GM23338 (cell line): ENCODE data around the gene CTNNA1. TPM values are rescaled to one million over a fixed set of nuclear protein-coding genes. Genes with fewer than 3 reads are reported as not detected.
A peak's percentile ranks its signal among the peaks of the same experiment; 100 is the strongest.

Experiments used
- ATAC-seq: fragments of 200-7000 bp; cut with Tn5 transposase; 3 replicates; pipeline ENCODE4 v1.9.1; 2020
- DNase-seq: peaks from one replicate; pipeline ENCODE4 v3.0.0-alpha.2; 2015; ENCODE audit warnings: low spot score
- H2AFZ ChIP-seq: fragments of 200-600 bp; sonication (generic); 2 replicates; pipeline ENCODE4 v1.8.0; 2016; ENCODE audit warnings: antibody characterized with exemption, mild to moderate bottlenecking, moderate library complexity
- H3F3A ChIP-seq: fragments of 200-600 bp; sonication (generic); replicated peaks from 2 replicates; pipeline ENCODE4 v1.8.0; 2017; ENCODE audit warnings: antibody characterized with exemption, mixed run types, low read depth
- H3K27ac ChIP-seq: fragments of 200-600 bp; sonication (generic); 2 replicates; pipeline ENCODE4 v1.6.1; 2016; ENCODE audit warnings: low read depth
- H3K27me3 ChIP-seq: fragments of 200-600 bp; sonication (generic); 2 replicates; pipeline ENCODE4 v1.8.0; 2016; ENCODE audit warnings: mild to moderate bottlenecking, mixed run types, moderate library complexity; ENCODE audit not compliant: insufficient read depth
- H3K36me3 ChIP-seq: fragments of 200-600 bp; sonication (generic); 2 replicates; pipeline ENCODE4 v1.8.0; 2016; ENCODE audit warnings: mild to moderate bottlenecking; ENCODE audit not compliant: insufficient read depth
- H3K4me1 ChIP-seq: fragments of 200-600 bp; sonication (generic); 2 replicates; pipeline ENCODE4 v1.8.0; 2016; ENCODE audit warnings: mild to moderate bottlenecking, moderate library complexity; ENCODE audit not compliant: insufficient read depth
- H3K4me2 ChIP-seq: fragments of 200-600 bp; sonication (generic); 2 replicates; pipeline ENCODE4 v1.7.1; 2017; ENCODE audit warnings: mixed run types
- H3K4me3 ChIP-seq: fragments of 200-600 bp; sonication (generic); 2 replicates; pipeline ENCODE4 v1.6.1; 2016; ENCODE audit warnings: mixed run types
- H3K79me2 ChIP-seq: fragments of 200-600 bp; sonication (generic); replicated peaks from 2 replicates; pipeline ENCODE4 v1.8.0; 2017; ENCODE audit warnings: mild to moderate bottlenecking; ENCODE audit not compliant: insufficient read depth
- H3K9me2 ChIP-seq: fragments of 200-600 bp; sonication (generic); 2 replicates; pipeline ENCODE4 v1.8.0; 2017; ENCODE audit not compliant: insufficient read depth
- H4K20me1 ChIP-seq: fragments of 200-600 bp; sonication (generic); replicated peaks from 2 replicates; pipeline ENCODE4 v1.8.0; 2017; ENCODE audit warnings: mild to moderate bottlenecking; ENCODE audit not compliant: insufficient read depth
- H3K27ac Mint-ChIP-seq: 2 replicates; pipeline ENCODE4 v1.8.0; 2020; ENCODE audit warnings: inconsistent platforms, mild to moderate bottlenecking, moderate library complexity, mixed read lengths
- H3K27me3 Mint-ChIP-seq: 3 replicates; pipeline ENCODE4 v1.8.0; 2022; ENCODE audit warnings: low read depth, mild to moderate bottlenecking, moderate library complexity, mixed read lengths, inconsistent platforms; ENCODE audit not compliant: insufficient read depth, poor library complexity
- H3K36me3 Mint-ChIP-seq: 3 replicates; pipeline ENCODE4 v1.8.0; 2021; ENCODE audit warnings: low read depth, mild to moderate bottlenecking, inconsistent platforms, moderate library complexity, mixed read lengths
- H3K4me1 Mint-ChIP-seq: 3 replicates; pipeline ENCODE4 v1.8.0; 2020; ENCODE audit warnings: mild to moderate bottlenecking, inconsistent platforms, mixed read lengths
- H3K4me3 Mint-ChIP-seq: 3 replicates; pipeline ENCODE4 v1.8.0; 2021; ENCODE audit warnings: moderate library complexity, mild to moderate bottlenecking, inconsistent platforms, mixed read lengths
- H3K9me3 Mint-ChIP-seq: 3 replicates; pipeline ENCODE4 v1.8.0; 2020; ENCODE audit warnings: moderate library complexity, mild to moderate bottlenecking, inconsistent platforms, mixed read lengths
- EZH2 ChIP-seq: fragments of 200-600 bp; sonication (generic); IDR thresholded peaks from one replicate; pipeline ENCODE4 v1.8.0; 2017; ENCODE audit warnings: antibody characterized with exemption, mild to moderate bottlenecking, low read depth; ENCODE audit not compliant: unreplicated experiment
- EZH2phosphoT487 ChIP-seq: fragments of 200-600 bp; sonication (generic); IDR thresholded peaks from one replicate; pipeline ENCODE4 v1.8.1; 2018; ENCODE audit warnings: antibody characterized with exemption; ENCODE audit not compliant: unreplicated experiment
- NANOG ChIP-seq: IDR thresholded peaks from 2 replicates; pipeline ENCODE4 v1.6.1; 2016; ENCODE audit warnings: antibody characterized with exemption, borderline replicate concordance
- POLR2AphosphoS5 ChIP-seq: IDR thresholded peaks from 2 replicates; pipeline ENCODE4 v1.6.1; 2016; ENCODE audit warnings: antibody characterized with exemption, low read depth
- STAT1 ChIP-seq: IDR thresholded peaks from one replicate; pipeline ENCODE4 v1.6.1; 2016; ENCODE audit warnings: antibody characterized with exemption; ENCODE audit not compliant: unreplicated experiment
- ZNF114 ChIP-seq: fragments of 250-450 bp; sonication (Bioruptor Pico); IDR thresholded peaks from 2 replicates; pipeline ENCODE4 v1.5.0; 2020; ENCODE audit warnings: mild to moderate bottlenecking, moderate library complexity
- polyA plus RNA-seq: library from polyadenylated mRNA; unstranded; fragments of >200 nt; fragmentation: Nextera tagmentation; extraction: Ambion mirVana; gene quantifications from 2 replicates; pipeline ENCODE4 v1.2.1, GENCODE V29; 2016
- total RNA-seq: library from RNA; depleted of rRNA; stranded (reverse); fragments of >200 nt; shearing (Covaris generic); gene quantifications from 2 replicates; pipeline ENCODE4 v1.2.3, GENCODE V29; 2014
- TF ChIP-seq, protein P1 (sequence below), 2 experiments: fragments of 200-600 bp in 1 of 2; sonication (generic) in 1 of 2; conservative IDR thresholded peaks; 2 replicates each; pipeline versions ENCODE4 v1.5.1 to v1.6.1; 2016 to 2017; ENCODE audit warnings: antibody characterized with exemption in 2 of 2, low read depth in 2 of 2, mild to moderate bottlenecking in 2 of 2, moderate library complexity in 1 of 2
- TF ChIP-seq, protein P2 (sequence below): IDR thresholded peaks from one replicate; pipeline ENCODE4 v1.6.1; 2018; ENCODE audit warnings: antibody characterized with exemption; ENCODE audit not compliant: unreplicated experiment
- TF ChIP-seq, protein P3 (sequence below): IDR thresholded peaks from 2 replicates; pipeline ENCODE4 v1.6.1; 2016; ENCODE audit warnings: antibody characterized with exemption

Gene CTNNA1
- total and polyA plus RNA-seq, 2 experiments from 2014 or later = 111 to 348 TPM

DNA sequence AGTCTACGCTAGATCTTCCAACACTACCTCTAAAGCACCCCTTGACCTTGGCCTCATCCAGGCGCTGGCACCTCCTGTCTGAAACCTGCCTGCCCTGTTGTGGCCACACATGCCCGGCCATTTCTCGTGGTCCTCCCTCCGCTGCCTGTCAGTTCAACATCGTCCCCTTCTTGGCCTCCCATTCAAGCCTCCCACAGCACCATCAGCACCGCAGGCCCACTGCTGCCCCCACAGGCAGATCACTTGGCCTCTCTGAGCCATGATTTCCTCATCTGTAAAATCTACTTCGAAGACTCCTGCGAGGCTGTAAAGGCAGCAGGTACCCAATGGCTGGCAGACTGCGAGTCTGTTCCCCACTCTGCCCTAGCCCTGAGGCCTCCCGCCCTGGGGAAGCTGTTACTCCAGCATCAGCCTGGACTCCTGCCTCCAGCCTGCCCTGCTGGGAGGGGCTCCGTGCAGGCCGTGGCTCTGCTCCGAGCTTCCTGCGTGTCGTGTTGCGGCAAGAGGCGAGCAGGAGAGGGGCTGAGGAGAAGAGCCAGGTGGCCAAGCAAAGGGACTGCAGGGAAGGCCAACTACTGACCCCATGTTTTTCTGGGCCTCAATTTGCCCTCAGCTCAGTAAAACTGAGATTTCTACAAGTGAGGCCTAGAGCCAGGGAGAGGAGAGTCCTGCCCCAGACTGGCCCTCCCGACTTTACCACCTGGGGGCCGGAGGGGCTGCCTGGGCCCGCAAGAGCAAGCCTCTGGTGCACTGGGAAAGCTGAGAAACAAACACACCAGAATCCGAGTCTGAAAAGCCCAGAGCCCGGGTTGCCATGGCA is 192.4 kb downstream of the CTNNA1 start:
- Histone ChIP-seq H3K27me3 (no peaks in the 10 kb centered on the region), H2AFZ (no peak overlapping the region), H3K79me2 (no peaks in the 10 kb centered on the region), H3K4me3 (no peak overlapping the region), H3K36me3 (no peaks in the 10 kb centered on the region), H3K4me2 (no peak overlapping the region), H3K27ac (no peak overlapping the region), H3F3A (no peaks in the 10 kb centered on the region), H4K20me1 (no peaks in the 10 kb centered on the region), H3K9me2 (no peaks in the 10 kb centered on the region), H3K4me1 (no peaks in the 10 kb centered on the region; the same call in 1 of the 2 replicates)
- DNase-seq (peak; percentile 66), ATAC-seq (peak; percentile 36)
- Mint-ChIP-seq H3K4me1 (peaks cover 38% of the 10 kb centered on the region), H3K36me3 (no peaks in the 10 kb centered on the region), H3K27me3 (peaks cover 17% of the 10 kb centered on the region), H3K27ac (peak overlapping the region; percentile 78; the same call in 1 of the 2 replicates), H3K9me3 (no peaks in the 10 kb centered on the region), H3K4me3 (no peak overlapping the region)
- TF ChIP-seq, protein P1, sequence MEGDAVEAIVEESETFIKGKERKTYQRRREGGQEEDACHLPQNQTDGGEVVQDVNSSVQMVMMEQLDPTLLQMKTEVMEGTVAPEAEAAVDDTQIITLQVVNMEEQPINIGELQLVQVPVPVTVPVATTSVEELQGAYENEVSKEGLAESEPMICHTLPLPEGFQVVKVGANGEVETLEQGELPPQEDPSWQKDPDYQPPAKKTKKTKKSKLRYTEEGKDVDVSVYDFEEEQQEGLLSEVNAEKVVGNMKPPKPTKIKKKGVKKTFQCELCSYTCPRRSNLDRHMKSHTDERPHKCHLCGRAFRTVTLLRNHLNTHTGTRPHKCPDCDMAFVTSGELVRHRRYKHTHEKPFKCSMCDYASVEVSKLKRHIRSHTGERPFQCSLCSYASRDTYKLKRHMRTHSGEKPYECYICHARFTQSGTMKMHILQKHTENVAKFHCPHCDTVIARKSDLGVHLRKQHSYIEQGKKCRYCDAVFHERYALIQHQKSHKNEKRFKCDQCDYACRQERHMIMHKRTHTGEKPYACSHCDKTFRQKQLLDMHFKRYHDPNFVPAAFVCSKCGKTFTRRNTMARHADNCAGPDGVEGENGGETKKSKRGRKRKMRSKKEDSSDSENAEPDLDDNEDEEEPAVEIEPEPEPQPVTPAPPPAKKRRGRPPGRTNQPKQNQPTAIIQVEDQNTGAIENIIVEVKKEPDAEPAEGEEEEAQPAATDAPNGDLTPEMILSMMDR (conservative IDR thresholded peaks at IDR 0.05; ENCODE audit: low read depth in 2 of 2) = peak; percentile 28 to 51; a peak in 2 of 4 replicates
- TF ChIP-seq POLR2AphosphoS5 = no peak
- TF ChIP-seq, protein P2, sequence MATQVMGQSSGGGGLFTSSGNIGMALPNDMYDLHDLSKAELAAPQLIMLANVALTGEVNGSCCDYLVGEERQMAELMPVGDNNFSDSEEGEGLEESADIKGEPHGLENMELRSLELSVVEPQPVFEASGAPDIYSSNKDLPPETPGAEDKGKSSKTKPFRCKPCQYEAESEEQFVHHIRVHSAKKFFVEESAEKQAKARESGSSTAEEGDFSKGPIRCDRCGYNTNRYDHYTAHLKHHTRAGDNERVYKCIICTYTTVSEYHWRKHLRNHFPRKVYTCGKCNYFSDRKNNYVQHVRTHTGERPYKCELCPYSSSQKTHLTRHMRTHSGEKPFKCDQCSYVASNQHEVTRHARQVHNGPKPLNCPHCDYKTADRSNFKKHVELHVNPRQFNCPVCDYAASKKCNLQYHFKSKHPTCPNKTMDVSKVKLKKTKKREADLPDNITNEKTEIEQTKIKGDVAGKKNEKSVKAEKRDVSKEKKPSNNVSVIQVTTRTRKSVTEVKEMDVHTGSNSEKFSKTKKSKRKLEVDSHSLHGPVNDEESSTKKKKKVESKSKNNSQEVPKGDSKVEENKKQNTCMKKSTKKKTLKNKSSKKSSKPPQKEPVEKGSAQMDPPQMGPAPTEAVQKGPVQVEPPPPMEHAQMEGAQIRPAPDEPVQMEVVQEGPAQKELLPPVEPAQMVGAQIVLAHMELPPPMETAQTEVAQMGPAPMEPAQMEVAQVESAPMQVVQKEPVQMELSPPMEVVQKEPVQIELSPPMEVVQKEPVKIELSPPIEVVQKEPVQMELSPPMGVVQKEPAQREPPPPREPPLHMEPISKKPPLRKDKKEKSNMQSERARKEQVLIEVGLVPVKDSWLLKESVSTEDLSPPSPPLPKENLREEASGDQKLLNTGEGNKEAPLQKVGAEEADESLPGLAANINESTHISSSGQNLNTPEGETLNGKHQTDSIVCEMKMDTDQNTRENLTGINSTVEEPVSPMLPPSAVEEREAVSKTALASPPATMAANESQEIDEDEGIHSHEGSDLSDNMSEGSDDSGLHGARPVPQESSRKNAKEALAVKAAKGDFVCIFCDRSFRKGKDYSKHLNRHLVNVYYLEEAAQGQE = no peak
- TF ChIP-seq NANOG = no peak

DNA sequence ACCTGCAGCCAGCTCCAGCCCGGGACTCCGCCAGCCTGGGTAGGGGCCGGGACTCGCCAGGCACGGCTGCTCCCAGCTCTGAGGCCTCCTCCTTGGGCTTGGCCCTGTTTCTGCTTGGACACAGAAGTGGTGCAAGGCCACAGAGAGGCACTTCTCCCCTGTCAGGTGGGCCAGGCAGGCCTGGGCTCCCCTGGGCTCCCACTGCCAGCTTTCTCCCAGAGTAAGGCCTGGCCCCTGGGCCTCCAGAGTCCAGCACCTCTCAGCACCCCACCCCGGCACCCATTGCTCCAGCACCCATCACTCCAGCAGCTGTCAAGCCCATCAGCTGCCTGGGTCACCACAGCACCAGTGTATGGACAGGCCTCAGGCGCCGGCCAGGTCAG is 193.0 kb downstream of the CTNNA1 start:
- H3K36me3 ChIP-seq = no peaks in the 10 kb centered on the region
- no peak for DNase-seq
- H3K4me2 ChIP-seq = no peak overlapping the region
- no peaks in the 10 kb centered on the region for H3K27me3 ChIP-seq
- no peak overlapping the region for H3K4me3 ChIP-seq
- H3K27ac ChIP-seq = no peak overlapping the region
- no peaks in the 10 kb centered on the region for H3K9me3 Mint-ChIP-seq
- H3K36me3 Mint-ChIP-seq = no peaks in the 10 kb centered on the region
- H3K4me1 Mint-ChIP-seq = peaks cover 38% of the 10 kb centered on the region
- H3K79me2 ChIP-seq = no peaks in the 10 kb centered on the region
- H3F3A ChIP-seq = no peaks in the 10 kb centered on the region
- H4K20me1 ChIP-seq = no peaks in the 10 kb centered on the region
- H3K4me1 ChIP-seq = no peaks in the 10 kb centered on the region; the same call in 1 of the 2 replicates
- peak; percentile 53 for ATAC-seq
- peaks cover 20% of the 10 kb centered on the region for H3K27me3 Mint-ChIP-seq
- H3K4me3 Mint-ChIP-seq = no peak overlapping the region
- no peak overlapping the region for H3K27ac Mint-ChIP-seq
- no peaks in the 10 kb centered on the region for H3K9me2 ChIP-seq
- no peak overlapping the region for H2AFZ ChIP-seq
- TF ChIP-seq POLR2AphosphoS5 (no peak), STAT1 (no peak), ZNF114 (CRISPR knock-in tag) (no peak), EZH2phosphoT487 (no peak), EZH2 (no peak)
- TF ChIP-seq, protein P1 (conservative IDR thresholded peaks at IDR 0.05; ENCODE audit: low read depth in 2 of 2) = no peak
- TF ChIP-seq, protein P2 = no peak
- TF ChIP-seq, protein P3, sequence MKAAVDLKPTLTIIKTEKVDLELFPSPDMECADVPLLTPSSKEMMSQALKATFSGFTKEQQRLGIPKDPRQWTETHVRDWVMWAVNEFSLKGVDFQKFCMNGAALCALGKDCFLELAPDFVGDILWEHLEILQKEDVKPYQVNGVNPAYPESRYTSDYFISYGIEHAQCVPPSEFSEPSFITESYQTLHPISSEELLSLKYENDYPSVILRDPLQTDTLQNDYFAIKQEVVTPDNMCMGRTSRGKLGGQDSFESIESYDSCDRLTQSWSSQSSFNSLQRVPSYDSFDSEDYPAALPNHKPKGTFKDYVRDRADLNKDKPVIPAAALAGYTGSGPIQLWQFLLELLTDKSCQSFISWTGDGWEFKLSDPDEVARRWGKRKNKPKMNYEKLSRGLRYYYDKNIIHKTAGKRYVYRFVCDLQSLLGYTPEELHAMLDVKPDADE = no peak
